RWPE1 (cell line): ENCODE data around the gene COL8A1.
"Not testable (repeated sequence)": the region's sequence is repeated elsewhere in the genome, so short reads cannot be mapped to it uniquely, and the experiment has no call there.

Source experiments
- CTCF ChIA-PET: fragments of 350-600 bp; sonication (Branson Sonifier 250); formaldehyde crosslinking; extraction: SDS; loops from one replicate; lab custom pipeline; 2021; lab: Yijun Ruan, JAX
- POLR2A ChIA-PET: fragments of 400-600 bp; formaldehyde crosslinking; extraction: SDS; loops from one replicate; lab custom pipeline; 2020; ENCODE audit warnings: antibody characterized with exemption; ENCODE audit not compliant: low non-redundant PET; lab: Yijun Ruan, JAX
- DNase-seq: peaks from one replicate; pipeline ENCODE4 v3.0.0; 2012; ENCODE audit warnings: low spot score
- H3K27ac ChIP-seq: fragments of 450-650 bp; 2 replicates; pipeline ENCODE4 v1.5.1; 2017
- TF ChIP-seq, protein P1 (sequence below): fragments of 450-650 bp; conservative IDR thresholded peaks from 2 replicates; pipeline ENCODE4 v1.5.1; 2017; ENCODE audit warnings: low read depth, mild to moderate bottlenecking

COL8A1 gene

DNA sequence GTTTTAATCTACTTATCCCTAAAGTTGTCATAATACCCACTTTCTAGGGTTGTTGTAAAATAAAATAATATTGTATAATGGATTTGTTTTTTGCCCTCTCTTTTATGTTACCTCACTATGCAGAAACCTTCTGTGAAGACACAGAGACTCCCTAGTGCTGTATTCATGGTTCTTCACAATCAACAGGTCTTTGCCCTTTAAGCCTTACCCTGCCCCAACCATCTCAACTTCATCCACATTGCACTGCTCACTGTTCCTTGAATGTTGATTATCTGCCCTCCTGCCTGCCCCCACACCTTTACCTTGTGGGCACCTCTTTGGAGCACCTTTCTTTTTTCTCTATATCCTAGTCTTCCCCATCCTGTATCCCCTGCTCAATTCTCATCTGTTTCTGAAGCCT is 200.4 kb downstream of the COL8A1 start:
- CTCF ChIA-PET: no interaction called here
- H3K27ac ChIP-seq: no peak overlapping the region
- POLR2A ChIA-PET: no interaction called here
- TF ChIP-seq, protein P1, sequence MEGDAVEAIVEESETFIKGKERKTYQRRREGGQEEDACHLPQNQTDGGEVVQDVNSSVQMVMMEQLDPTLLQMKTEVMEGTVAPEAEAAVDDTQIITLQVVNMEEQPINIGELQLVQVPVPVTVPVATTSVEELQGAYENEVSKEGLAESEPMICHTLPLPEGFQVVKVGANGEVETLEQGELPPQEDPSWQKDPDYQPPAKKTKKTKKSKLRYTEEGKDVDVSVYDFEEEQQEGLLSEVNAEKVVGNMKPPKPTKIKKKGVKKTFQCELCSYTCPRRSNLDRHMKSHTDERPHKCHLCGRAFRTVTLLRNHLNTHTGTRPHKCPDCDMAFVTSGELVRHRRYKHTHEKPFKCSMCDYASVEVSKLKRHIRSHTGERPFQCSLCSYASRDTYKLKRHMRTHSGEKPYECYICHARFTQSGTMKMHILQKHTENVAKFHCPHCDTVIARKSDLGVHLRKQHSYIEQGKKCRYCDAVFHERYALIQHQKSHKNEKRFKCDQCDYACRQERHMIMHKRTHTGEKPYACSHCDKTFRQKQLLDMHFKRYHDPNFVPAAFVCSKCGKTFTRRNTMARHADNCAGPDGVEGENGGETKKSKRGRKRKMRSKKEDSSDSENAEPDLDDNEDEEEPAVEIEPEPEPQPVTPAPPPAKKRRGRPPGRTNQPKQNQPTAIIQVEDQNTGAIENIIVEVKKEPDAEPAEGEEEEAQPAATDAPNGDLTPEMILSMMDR: no peak
- DNase-seq: no peak

DNA sequence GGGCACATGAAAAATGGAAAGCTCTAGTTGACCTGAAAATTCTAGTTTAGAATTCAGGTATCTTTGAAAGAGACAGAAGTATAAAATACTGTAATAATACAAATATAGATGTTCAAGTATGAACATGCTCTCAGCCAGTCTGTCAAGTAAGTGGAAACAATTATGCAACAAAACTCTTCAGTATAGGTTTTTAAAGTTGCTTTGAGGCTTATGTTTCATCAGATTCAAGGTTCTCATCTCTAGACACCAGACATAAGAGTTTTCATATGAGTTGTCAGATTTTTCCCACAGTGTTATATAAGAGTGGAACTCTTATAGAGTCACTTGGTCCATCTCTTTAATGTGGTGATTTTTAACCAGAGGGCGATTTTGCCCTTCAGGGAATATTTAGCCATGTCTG is 201.2 kb downstream of the COL8A1 start:
- H3K27ac ChIP-seq: no peak overlapping the region
- TF ChIP-seq, protein P1: no peak
- POLR2A ChIA-PET: no interaction called here
- no peak for DNase-seq
- CTCF ChIA-PET: no interaction called here

DNA sequence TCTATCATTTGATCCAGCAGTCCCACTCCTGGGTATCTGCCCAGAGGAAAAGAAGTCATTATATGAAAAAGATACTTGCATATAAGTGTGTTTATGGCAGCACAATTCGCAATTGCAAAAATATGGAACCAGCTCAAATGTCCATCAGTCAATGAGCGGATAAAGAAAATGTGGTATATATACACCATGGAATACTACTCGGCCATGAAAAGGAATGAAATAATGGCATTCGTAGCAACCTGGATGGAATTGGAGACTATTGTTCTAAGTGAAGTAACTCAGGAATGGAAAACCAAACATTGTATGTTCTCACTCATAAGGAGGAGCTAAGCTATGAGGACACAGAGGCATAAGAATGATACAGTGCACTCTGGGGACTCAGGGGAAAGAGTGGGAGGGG is 203.6 kb downstream of the COL8A1 start:
- H3K27ac ChIP-seq, POLR2A ChIA-PET, CTCF ChIA-PET, DNase-seq: not testable (repeated sequence)

DNA sequence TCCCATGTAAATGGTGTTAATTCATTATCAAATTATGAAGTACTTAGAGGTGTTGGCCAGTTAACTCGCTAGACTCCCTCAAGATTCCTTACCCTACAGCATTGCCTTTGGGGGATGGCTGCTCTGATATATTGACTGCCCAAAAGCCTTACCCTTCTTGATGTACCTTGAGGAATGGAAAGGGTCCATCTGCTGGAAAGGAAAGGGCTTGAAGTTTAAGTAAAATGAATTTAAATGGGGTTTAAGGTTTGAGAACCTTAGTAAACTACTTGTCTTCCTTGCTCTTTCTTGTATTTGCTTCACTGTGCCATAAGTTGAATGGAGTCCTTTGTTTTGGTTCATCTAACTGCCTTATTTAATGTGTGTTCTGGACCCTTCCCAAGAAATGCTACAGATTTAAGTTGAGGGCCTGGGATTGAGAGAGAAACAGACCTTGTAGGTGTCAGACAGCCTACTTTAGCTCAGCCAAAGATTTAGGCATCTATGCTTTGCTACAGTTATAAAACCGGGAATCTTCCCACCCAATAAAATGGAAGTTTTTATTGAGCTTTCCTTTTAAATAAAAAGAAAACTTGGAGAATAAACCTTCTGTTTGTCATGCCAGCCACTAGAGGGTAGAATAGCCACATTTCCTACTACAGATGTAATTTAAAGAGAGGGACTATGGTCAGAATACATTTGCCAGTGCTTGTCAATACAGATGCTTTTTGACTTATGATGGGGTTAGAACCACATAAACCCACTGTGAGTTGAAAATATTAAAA is 204.6 kb downstream of the COL8A1 start:
- no peak overlapping the region for H3K27ac ChIP-seq
- TF ChIP-seq, protein P1: peak; percentile 72
- ChIA-PET CTCF (interaction anchor here (0.6 to 1.0 kb wide), 20 partner anchors 11 to 768 kb away, joined by 3 to 10 read pairs (median 3); no protein-coding TSS in a partner anchor), POLR2A (no interaction called here)
- peak; percentile 48 for DNase-seq

DNA sequence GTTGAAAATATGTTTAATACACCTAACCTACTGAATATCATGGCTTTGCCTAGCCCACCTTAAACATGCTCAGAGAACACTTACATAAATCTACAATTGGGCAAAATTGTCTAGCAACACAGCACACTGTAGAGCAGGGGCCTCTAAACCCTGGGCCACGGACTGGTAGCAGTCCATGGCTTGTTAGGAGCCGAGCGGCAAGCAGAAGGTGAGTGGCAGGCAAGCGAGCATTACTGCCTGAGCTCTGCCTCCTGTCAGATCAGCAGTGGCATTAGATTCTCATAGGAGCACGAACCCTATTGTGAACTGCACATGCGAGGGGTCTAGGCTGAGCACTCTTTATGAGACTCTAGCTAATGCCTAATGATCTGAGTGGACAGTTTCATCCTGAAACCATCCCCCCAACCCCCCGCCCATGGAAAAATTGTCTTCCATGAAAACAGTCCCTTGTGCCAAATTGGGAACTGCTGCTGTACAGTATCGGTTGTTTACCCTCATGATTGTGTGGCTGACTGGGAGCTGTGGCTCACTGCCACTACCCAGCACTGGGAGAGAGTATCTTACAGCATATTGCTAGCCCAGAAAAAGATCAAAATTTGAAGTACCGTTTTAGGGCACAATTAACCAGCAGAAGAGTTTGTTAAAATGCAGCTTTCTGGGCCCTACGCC is 205.3 kb downstream of the COL8A1 start:
- DNase-seq: no peak
- ChIA-PET POLR2A (no interaction called here), CTCF (interaction anchor here (0.6 to 1.4 kb wide), 15 partner anchors 14 to 1253 kb away, joined by 3 to 12 read pairs (median 4); no protein-coding TSS in a partner anchor)
- no peak overlapping the region for H3K27ac ChIP-seq
- TF ChIP-seq, protein P1: peak; percentile 19; the same call in 1 of the 2 replicates

DNA sequence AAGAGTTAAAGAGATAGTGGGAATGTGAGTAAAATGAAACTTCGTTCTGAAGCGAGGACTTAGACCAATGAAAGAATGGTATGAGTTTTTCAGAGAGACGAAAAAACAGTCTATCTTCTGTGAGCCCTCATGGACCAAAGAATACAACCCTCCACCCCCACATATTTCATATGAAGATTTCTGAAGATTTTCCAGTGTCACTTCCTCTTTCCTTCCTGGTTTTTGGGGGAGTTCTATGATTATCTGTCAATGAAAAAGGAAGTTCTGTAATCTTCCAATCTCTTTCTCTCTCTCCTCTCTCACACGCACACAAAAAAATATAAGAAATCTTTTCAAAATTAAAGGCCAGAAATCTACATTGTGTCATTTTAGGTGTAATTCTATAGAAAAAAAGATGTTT is 206.9 kb downstream of the COL8A1 start:
- TF ChIP-seq, protein P1: no peak
- no peak for DNase-seq
- H3K27ac ChIP-seq: no peak overlapping the region
- ChIA-PET CTCF (no interaction called here), POLR2A (no interaction called here)

DNA sequence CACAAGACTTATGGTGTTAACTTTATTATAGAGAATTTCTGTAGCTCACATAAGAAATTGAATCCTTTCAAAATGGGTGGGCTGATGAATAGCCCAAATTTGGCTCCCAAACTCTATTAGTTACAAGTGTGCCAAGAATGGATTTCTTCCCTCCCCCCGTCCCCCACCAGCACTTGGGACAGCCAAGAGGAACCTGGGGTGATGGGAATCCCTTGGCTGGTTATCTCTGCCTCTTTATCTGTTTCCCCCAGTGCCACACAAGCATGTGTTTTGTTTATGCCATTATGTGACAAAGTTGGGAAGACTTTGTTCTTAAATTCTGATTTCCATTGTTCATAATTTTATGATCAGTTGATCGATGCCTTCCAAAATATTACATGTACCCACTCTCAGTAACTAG is 207.6 kb downstream of the COL8A1 start:
- ChIA-PET POLR2A (no interaction called here), CTCF (no interaction called here)
- TF ChIP-seq, protein P1: no peak
- DNase-seq: no peak
- no peak overlapping the region for H3K27ac ChIP-seq
